Mesothelial cell of epicardium (in vitro differentiated cells): ENCODE results near the gene MAIP1. TPM values are rescaled to one million over a fixed set of nuclear protein-coding genes. Genes with fewer than 3 reads are reported as not detected.

Experiments
- DNase-seq, 2 experiments: peaks; one replicate each; pipeline ENCODE4 v3.0.0; 2021; ENCODE audit warnings: low spot score in 2 of 2; ENCODE audit not compliant: unreplicated experiment in 2 of 2
- H3K27ac Mint-ChIP-seq: 2 replicates; pipeline ENCODE4 v1.8.0; 2021; ENCODE audit warnings: mixed read lengths
- H3K27me3 Mint-ChIP-seq: 2 replicates; pipeline ENCODE4 v1.8.0; 2021; ENCODE audit warnings: low read depth, mixed read lengths
- H3K36me3 Mint-ChIP-seq: 2 replicates; pipeline ENCODE4 v1.8.0; 2021; ENCODE audit warnings: mixed read lengths
- H3K4me1 Mint-ChIP-seq: 2 replicates; pipeline ENCODE4 v1.8.0; 2021; ENCODE audit warnings: mixed read lengths
- H3K4me3 Mint-ChIP-seq: 2 replicates; pipeline ENCODE4 v1.8.0; 2021; ENCODE audit warnings: mild to moderate bottlenecking, moderate library complexity, mixed read lengths
- H3K9me3 Mint-ChIP-seq: 2 replicates; pipeline ENCODE4 v1.8.0; 2021; ENCODE audit warnings: mixed read lengths
- total RNA-seq: library from RNA; stranded (reverse); gene quantifications from 3 replicates; pipeline ENCODE4 v1.2.1, GENCODE V29; 2021
- TF ChIP-seq, protein P1 (sequence below): fragments of 200-600 bp; sonication (generic); IDR thresholded peaks from one replicate; pipeline ENCODE4 v1.5.0; 2021; ENCODE audit warnings: antibody characterized with exemption; ENCODE audit not compliant: unreplicated experiment

The MAIP1 gene
- total RNA-seq, 1 donor from 2014 or later, result 20.2 TPM

DNA sequence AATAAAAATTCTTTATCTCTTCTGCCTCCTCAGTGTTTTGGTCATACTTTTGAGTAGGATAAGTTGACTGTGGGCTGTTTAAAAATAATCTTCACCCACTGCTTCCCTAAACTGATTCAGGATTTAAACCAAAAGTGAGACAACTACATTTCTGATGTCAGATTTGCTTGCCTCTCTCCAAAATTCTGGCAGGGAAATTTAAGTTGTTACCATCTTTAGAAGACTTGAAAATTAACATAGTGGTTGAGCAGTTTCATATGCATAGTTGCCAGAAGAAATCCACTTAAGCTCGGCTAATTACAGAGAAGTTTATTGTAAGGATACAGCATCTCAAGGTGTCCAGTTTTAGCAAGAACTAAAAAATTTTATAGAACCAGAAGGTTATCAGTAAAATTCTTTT, 57.0 kb downstream of the MAIP1 start:
- H3K27ac Mint-ChIP-seq, result no peak overlapping the region
- no peak for DNase-seq
- H3K4me1 Mint-ChIP-seq, result no peaks in the 10 kb centered on the region
- H3K36me3 Mint-ChIP-seq, result peaks cover 3% of the 10 kb centered on the region
- H3K9me3 Mint-ChIP-seq, result peaks cover 43% of the 10 kb centered on the region
- TF ChIP-seq, protein P1, sequence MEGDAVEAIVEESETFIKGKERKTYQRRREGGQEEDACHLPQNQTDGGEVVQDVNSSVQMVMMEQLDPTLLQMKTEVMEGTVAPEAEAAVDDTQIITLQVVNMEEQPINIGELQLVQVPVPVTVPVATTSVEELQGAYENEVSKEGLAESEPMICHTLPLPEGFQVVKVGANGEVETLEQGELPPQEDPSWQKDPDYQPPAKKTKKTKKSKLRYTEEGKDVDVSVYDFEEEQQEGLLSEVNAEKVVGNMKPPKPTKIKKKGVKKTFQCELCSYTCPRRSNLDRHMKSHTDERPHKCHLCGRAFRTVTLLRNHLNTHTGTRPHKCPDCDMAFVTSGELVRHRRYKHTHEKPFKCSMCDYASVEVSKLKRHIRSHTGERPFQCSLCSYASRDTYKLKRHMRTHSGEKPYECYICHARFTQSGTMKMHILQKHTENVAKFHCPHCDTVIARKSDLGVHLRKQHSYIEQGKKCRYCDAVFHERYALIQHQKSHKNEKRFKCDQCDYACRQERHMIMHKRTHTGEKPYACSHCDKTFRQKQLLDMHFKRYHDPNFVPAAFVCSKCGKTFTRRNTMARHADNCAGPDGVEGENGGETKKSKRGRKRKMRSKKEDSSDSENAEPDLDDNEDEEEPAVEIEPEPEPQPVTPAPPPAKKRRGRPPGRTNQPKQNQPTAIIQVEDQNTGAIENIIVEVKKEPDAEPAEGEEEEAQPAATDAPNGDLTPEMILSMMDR, result no peak
- no peak overlapping the region for H3K4me3 Mint-ChIP-seq
- H3K27me3 Mint-ChIP-seq, result no peaks in the 10 kb centered on the region

Other genes starting within 250 kb of the MAIP1 start
- 1.5 to 2.1 TPM (median 1.5 TPM) in 3 replicates for gene FTCDNL1, start 104.4 kb upstream of the MAIP1 start, total RNA-seq
- gene C2orf69, start 44.3 kb upstream of the MAIP1 start, total RNA-seq, result 10.5 to 10.8 TPM (median 10.5 TPM) in 3 replicates
- gene TYW5, start 91 bp upstream of the MAIP1 start, total RNA-seq, result 12.2 to 14.1 TPM (median 12.7 TPM) in 3 replicates